C4-2B (cell line): ENCODE measurements around the gene RAPGEF3.

Experiments
- H3K27ac ChIP-seq: fragments of 450-650 bp; 2 replicates; pipeline ENCODE4 v1.5.1; 2017
- ZFX ChIP-seq: fragments of 450-650 bp; IDR thresholded peaks from 2 replicates; pipeline ENCODE4 v1.6.1; 2017
- TF ChIP-seq, protein P1 (sequence below): fragments of 450-650 bp; conservative IDR thresholded peaks from 2 replicates; pipeline ENCODE4 v1.5.1; 2017; ENCODE audit warnings: mild to moderate bottlenecking

The RAPGEF3 gene

GRCh38 chr12:47736877-47737676 lies 21.6 kb downstream of the RAPGEF3 start:
- TF ChIP-seq, protein P1, sequence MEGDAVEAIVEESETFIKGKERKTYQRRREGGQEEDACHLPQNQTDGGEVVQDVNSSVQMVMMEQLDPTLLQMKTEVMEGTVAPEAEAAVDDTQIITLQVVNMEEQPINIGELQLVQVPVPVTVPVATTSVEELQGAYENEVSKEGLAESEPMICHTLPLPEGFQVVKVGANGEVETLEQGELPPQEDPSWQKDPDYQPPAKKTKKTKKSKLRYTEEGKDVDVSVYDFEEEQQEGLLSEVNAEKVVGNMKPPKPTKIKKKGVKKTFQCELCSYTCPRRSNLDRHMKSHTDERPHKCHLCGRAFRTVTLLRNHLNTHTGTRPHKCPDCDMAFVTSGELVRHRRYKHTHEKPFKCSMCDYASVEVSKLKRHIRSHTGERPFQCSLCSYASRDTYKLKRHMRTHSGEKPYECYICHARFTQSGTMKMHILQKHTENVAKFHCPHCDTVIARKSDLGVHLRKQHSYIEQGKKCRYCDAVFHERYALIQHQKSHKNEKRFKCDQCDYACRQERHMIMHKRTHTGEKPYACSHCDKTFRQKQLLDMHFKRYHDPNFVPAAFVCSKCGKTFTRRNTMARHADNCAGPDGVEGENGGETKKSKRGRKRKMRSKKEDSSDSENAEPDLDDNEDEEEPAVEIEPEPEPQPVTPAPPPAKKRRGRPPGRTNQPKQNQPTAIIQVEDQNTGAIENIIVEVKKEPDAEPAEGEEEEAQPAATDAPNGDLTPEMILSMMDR: no peak
- no peak for TF ChIP-seq ZFX

GRCh38 chr12:47736216-47736615 lies 22.5 kb downstream of the RAPGEF3 start:
- H3K27ac ChIP-seq: no peak overlapping the region
- TF ChIP-seq, protein P1: no peak
- no peak for TF ChIP-seq ZFX

More at GRCh38 chr12:47736877-47737676, 21.6 kb downstream of the RAPGEF3 start:
- no peak overlapping the region for H3K27ac ChIP-seq

- no peak overlapping the region for H3K27ac ChIP-seq
- TF ChIP-seq ZFX: no peak
Measured at GRCh38 chr12:47735649-47736048, 23.0 kb downstream of the RAPGEF3 start.

GRCh38 chr12:47734725-47735480 lies 23.8 kb downstream of the RAPGEF3 start:
- TF ChIP-seq ZFX: no peak
- TF ChIP-seq, protein P1: no peak
- H3K27ac ChIP-seq: no peak overlapping the region

DNA sequence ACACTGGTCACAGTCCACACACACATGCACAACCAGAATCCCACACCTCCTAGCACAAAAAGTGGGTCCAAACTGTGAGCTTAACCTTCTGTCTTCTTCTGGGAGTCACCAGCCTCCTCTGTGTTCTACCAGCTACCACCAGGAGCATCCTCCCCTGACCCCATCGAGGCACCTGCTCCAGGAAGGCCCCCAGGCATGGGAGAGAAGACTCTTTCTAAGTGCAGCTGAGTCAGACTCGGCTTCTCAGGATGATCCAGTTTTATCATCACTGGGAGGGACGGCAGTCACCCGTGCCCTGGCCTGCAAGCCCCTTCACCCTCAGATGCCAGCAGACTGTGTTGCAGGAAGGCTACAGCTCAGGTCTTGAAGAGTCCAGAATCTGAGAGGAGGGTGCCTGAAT lies 25.5 kb downstream of the RAPGEF3 start:
- no peak overlapping the region for H3K27ac ChIP-seq
- no peak for TF ChIP-seq ZFX

DNA sequence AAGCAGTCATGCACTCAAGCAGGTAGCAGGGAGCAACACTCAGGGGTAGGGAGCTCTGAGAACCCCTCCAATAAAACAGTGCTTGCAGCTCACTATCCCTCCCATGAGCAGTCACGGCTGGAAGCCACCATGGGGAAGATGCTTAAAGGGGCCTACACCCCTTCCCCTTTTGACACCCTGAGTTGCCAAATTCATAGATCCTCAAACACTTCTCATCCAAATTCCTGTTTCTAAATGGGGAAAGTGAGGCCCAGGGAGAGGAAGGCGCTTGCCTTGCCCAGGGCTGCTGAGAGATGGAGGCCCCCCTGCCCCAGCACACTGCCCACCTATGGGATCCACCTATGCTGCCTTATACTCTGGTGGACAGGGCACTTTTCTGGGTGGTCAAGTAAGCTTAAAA lies 26.2 kb downstream of the RAPGEF3 start:
- TF ChIP-seq, protein P1: no peak
- no peak for TF ChIP-seq ZFX
- H3K27ac ChIP-seq: no peak overlapping the region

DNA sequence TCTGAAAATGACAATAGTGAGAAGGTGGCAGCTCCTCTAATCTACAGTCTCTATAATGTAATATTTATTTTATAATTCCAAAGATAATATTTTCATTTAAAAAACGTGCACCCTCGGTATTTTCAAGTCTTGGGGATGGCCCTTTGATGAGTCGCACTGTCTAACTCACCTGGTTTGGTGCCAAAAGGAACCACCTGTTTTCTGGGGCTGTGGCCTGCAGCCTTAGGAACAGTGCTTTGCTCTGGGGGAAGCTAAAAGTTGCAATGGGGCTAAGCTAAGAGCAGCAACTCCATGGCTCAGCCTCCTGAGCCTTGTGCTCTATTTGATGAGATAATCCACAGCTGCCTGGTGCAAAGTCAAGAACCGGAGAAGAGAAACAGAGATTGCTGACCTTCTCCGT lies 27.0 kb downstream of the RAPGEF3 start:
- TF ChIP-seq ZFX: no peak
- TF ChIP-seq, protein P1: no peak

DNA sequence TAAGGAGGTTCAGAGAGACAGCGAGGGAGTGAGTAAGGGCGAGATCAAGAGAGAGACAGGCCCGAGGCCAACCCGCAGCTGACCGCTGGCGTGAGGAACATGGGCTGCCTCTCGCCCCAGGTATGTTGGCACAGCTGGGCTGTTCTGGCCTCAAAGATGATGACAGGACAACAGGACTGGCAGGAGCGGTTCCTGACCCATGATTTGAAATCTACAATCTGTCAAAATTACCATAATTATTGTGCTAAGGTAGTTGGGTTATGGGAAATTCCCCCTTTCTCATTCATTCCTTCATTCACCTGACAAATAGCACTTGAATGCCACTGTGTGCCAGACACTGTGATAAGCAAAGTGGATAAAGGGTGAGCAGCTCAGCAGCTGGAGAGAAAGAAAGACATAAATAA lies 28.3 kb downstream of the RAPGEF3 start:
- no peak overlapping the region; the same call in 1 of the 2 replicates for H3K27ac ChIP-seq
- TF ChIP-seq, protein P1: no peak
- no peak for TF ChIP-seq ZFX

More for the DNA sequence above, 27.0 kb downstream of the RAPGEF3 start:
- H3K27ac ChIP-seq: no peak overlapping the region
